Coronary artery (tissue), 2 donors: ENCODE results near the gene ZNF317.

Experiments
- DNase-seq: peaks from one replicate; pipeline ENCODE4 v3.0.0-alpha.2; 2017; ENCODE audit warnings: low spot score
- H3K27ac ChIP-seq, 2 donors: fragments of 200-600 bp; sonication (generic); one replicate each; pipeline ENCODE4 v1.5.1; 2016 to 2019
- H3K4me3 ChIP-seq: fragments of 200-600 bp; sonication (generic); 2 replicates; pipeline ENCODE4 v1.5.1; 2016; ENCODE audit warnings: mild to moderate bottlenecking, moderate library complexity
- TF ChIP-seq, protein P1 (sequence below): fragments of 200-600 bp; sonication (generic); IDR thresholded peaks from one replicate; pipeline ENCODE4 v1.5.1; 2019; ENCODE audit warnings: antibody characterized with exemption

Gene ZNF317

GRCh38 chr19:9128171-9128570 lies 12.0 kb upstream of the ZNF317 start:
- TF ChIP-seq, protein P1, sequence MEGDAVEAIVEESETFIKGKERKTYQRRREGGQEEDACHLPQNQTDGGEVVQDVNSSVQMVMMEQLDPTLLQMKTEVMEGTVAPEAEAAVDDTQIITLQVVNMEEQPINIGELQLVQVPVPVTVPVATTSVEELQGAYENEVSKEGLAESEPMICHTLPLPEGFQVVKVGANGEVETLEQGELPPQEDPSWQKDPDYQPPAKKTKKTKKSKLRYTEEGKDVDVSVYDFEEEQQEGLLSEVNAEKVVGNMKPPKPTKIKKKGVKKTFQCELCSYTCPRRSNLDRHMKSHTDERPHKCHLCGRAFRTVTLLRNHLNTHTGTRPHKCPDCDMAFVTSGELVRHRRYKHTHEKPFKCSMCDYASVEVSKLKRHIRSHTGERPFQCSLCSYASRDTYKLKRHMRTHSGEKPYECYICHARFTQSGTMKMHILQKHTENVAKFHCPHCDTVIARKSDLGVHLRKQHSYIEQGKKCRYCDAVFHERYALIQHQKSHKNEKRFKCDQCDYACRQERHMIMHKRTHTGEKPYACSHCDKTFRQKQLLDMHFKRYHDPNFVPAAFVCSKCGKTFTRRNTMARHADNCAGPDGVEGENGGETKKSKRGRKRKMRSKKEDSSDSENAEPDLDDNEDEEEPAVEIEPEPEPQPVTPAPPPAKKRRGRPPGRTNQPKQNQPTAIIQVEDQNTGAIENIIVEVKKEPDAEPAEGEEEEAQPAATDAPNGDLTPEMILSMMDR: no peak
- no peak for DNase-seq
- H3K27ac ChIP-seq: no peak overlapping the region
- no peak overlapping the region for H3K4me3 ChIP-seq

DNA sequence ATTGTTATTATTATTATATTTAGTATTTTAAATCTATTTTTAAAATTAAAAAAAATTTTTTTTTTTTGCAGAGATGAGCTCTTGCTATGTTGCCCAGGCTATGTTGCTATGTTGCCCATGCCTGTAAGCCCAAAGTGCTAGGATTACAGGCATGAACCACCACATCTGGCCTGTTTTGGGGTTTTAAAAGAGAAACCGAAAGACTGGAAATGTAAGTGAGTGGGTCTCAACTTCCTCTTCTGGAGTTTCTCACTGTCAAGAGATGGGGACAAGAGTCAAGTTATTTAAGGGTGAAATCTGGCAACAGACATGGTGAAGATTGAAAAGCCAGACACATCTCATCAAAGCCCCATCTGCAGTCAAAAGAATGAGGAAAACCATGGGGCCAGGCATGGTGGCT lies 9.2 kb upstream of the ZNF317 start:
- no peak for DNase-seq
- no peak overlapping the region for H3K4me3 ChIP-seq
- TF ChIP-seq, protein P1: no peak
- no peak overlapping the region for H3K27ac ChIP-seq

DNA sequence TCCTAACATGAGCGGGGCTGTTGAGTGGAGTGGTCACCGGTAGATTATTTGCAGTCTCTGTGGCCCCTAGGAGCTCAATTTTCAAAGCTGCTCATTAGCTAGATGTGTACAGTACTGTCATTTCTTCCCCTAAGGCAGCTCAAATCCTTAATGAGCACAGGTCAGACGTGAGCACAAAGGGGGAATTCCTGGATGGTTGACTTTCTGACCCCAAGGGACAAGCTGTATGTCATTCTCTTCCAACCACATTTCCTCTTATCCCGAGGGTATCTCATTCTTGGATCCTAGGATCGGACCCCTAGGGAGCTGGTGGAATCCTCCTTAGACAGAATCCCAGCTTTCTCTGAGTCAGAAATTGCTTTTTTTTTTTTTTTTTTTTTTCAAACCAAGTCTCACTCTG lies 7.8 kb upstream of the ZNF317 start:
- TF ChIP-seq, protein P1: no peak
- no peak overlapping the region for H3K4me3 ChIP-seq
- H3K27ac ChIP-seq: no peak overlapping the region
- DNase-seq: no peak

- H3K27ac ChIP-seq: peak overlapping the region; percentile 78 to 85
- TF ChIP-seq, protein P1: no peak
These were observed 513 bp upstream of the ZNF317 start for GRCh38 chr19:9139609-9140158.

GRCh38 chr19:9144920-9145319 lies 4.7 kb downstream of the ZNF317 start:
- TF ChIP-seq, protein P1: no peak
- H3K27ac ChIP-seq: no peak overlapping the region

More at GRCh38 chr19:9139609-9140158, 513 bp upstream of the ZNF317 start:
- peak overlapping the region; percentile 76 for H3K4me3 ChIP-seq
- no peak for DNase-seq

DNA sequence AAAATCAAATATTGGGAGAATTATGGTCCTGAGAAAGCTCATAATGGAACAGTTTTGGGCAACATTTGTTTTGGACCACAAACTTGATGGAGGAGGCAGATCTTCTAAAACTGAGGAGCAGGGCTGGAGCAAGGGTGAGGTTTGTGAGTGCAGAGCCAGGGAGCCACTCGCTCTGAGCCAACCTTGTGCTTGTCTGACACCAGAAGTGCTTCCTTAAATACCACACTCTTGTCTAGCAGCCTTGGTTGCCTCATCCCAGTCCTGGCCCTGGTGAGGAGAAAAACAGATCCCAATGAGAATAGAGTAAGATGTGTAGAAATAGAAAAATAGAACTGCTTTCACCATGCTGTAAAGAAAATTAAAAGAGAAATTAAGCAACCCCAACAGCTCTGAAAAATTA lies 6.7 kb downstream of the ZNF317 start:
- Histone ChIP-seq H3K4me3 (no peak overlapping the region), H3K27ac (no peak overlapping the region)
- TF ChIP-seq, protein P1: no peak
- no peak for DNase-seq

More at GRCh38 chr19:9144920-9145319, 4.7 kb downstream of the ZNF317 start:
- H3K4me3 ChIP-seq: no peak overlapping the region
- DNase-seq: no peak

GRCh38 chr19:9148697-9149096 lies 8.5 kb downstream of the ZNF317 start:
- H3K27ac ChIP-seq: no peak overlapping the region
- TF ChIP-seq, protein P1: no peak
- no peak overlapping the region for H3K4me3 ChIP-seq
- DNase-seq: no peak
